Measurements from ENCODE around the gene CFD. TPM values are rescaled to one million over a fixed set of nuclear protein-coding genes. Genes with fewer than 3 reads are reported as not detected.
"Not testable (repeated sequence)": the region's sequence is repeated elsewhere in the genome, so short reads cannot be mapped to it uniquely, and the experiment has no call there.

Gene CFD
- total RNA-seq, 3 donors from 2014 or later: 0.49 to 1.9 (median 1.1) TPM

- Mint-ChIP-seq H3K27me3 (ENCODE audit: low read depth) (no peaks in the 10 kb centered on the region), H3K4me3 (no peak overlapping the region), H3K4me1 (ENCODE audit: low read depth) (no peaks in the 10 kb centered on the region), H3K9me3 (no peaks in the 10 kb centered on the region), H3K36me3 (ENCODE audit: insufficient read depth) (no peaks in the 10 kb centered on the region)
- DNase-seq (no peak), ATAC-seq (no peak)
These were observed 20.4 kb downstream of the CFD start for GRCh38 chr19:879711-880438.

DNA sequence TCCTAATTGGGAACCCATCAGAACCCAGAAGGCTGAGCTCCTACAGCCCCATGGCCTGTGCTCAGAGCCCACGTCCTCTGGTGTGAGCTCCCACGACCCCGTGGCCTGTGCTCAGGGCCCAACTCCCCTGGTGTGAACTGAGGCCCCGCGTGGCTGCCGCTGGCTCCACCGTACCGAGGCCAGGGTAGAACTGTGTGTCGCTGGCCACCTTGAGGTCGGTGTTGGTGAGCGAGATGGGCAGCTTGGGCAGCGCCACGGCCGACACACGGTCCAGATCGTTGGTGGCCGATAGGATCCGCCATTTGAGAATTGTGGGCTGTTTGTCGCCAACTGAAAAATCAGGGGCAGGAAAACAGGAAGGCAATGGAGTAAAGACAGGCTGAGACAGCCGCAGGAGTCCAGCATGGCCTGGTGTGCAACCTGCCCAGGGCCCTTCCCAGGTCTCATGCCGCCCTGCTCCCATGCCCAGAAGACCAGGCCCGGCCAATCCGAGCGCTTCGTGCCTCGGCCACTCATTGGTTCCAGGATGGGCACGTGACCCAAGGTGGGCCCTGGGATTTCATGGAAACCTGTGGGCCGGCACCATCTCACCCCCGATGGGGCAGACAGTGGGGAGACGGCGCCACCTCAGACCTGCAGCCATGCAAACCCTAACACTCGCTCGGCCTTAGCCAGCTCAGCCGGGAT, 22.1 kb downstream of the CFD start:
- DNase-seq (no peak), ATAC-seq (no peak)
- Mint-ChIP-seq H3K36me3 (ENCODE audit: insufficient read depth) (no peaks in the 10 kb centered on the region), H3K4me1 (ENCODE audit: low read depth) (no peaks in the 10 kb centered on the region), H3K27me3 (ENCODE audit: low read depth) (no peaks in the 10 kb centered on the region), H3K9me3 (no peaks in the 10 kb centered on the region), H3K4me3 (no peak overlapping the region)

DNA sequence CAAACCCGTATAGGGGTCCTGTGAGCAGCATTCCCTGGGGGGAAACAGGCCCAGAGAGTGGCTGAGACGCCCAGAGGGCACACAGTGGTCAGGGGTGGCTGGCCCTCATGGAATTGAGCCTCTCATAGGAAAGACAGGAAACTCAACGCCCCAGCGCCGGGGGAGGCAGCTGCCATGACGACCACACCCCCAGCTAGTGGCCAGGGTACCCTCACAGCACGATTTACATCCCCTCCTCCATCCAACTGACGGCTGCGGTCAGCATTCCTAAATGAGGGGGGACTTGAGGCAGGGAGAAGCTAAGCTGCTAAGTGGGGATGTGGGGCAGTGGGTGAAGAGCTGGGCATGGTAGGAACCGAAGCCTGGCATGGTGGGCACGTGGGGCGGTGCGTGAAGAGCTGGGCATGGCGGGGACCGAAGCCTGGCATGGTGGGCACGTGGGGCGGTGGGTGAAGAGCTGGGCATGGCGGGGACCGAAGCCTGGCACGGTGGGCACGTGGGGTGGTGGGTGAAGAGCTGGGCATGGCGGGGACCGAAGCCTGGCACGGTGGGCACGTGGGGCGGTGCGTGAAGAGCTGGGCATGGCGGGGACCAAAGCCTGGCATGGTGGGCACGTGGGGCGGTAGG, 23.5 kb downstream of the CFD start:
- H3K9me3 Mint-ChIP-seq: no peaks in the 10 kb centered on the region
- H3K4me3 Mint-ChIP-seq: no peak overlapping the region
- DNase-seq (no peak), ATAC-seq (no peak)
- no peaks in the 10 kb centered on the region for H3K27me3 Mint-ChIP-seq (ENCODE audit: low read depth)
- H3K36me3 Mint-ChIP-seq (ENCODE audit: insufficient read depth): no peaks in the 10 kb centered on the region
- H3K4me1 Mint-ChIP-seq (ENCODE audit: low read depth): peaks cover 8% of the 10 kb centered on the region

- Mint-ChIP-seq H3K9me3 (no peaks in the 10 kb centered on the region), H3K27me3 (ENCODE audit: low read depth) (no peaks in the 10 kb centered on the region), H3K4me1 (ENCODE audit: low read depth) (peaks cover 11% of the 10 kb centered on the region), H3K4me3 (no peak overlapping the region), H3K36me3 (ENCODE audit: insufficient read depth) (no peaks in the 10 kb centered on the region)
- ATAC-seq (no peak), DNase-seq (no peak)
These were observed 24.3 kb downstream of the CFD start for GRCh38 chr19:883661-884211.

DNA sequence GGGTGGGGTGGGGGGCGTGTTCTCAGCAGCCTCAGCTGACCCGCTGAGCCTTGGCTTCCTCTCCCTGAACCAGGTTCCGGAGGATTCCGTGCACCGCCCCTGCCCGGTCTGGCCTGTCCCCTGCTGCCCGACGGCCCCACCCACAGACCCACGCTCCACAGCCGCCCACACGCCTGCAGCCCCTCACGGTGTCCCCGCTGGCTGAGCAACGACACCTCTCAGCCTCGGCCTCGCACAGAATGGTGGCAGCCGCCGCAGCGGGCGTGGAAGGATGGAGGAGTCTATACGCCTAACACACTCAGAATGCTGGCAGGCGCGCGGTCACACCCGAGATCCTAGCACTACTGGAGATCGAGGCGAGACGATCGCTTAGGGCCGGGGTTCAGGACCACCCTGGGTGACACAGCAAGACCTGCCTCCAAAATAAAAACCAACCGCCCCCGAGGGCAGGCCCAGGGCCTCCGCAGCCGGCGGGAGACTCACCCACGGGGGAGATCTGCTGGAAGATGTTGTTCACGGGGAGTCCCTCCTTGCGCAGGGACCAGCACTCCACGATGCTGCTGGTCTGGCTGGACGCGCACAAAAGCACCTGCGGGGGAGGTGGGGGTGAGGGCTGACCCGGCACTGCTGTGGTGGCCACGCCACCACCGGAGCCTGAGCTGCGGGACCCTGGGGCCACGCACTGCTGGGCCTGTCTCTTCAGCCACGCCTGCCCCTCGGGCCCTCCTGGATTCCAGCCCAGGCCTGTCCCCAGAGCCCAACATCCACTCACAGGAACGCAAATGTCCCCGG, 25.2 kb downstream of the CFD start:
- DNase-seq (no peak), ATAC-seq (no peak)
- Mint-ChIP-seq H3K4me3 (no peak overlapping the region), H3K36me3 (ENCODE audit: insufficient read depth) (no peaks in the 10 kb centered on the region), H3K27me3 (ENCODE audit: low read depth) (no peaks in the 10 kb centered on the region), H3K4me1 (ENCODE audit: low read depth) (peaks cover 11% of the 10 kb centered on the region), H3K9me3 (no peaks in the 10 kb centered on the region)

- no peak overlapping the region for H3K4me3 Mint-ChIP-seq
- no peaks in the 10 kb centered on the region for H3K27me3 Mint-ChIP-seq (ENCODE audit: low read depth)
- no peaks in the 10 kb centered on the region for H3K9me3 Mint-ChIP-seq
- ATAC-seq (no peak), DNase-seq (no peak)
- H3K36me3 Mint-ChIP-seq (ENCODE audit: insufficient read depth): no peaks in the 10 kb centered on the region
- peaks cover 14% of the 10 kb centered on the region for H3K4me1 Mint-ChIP-seq (ENCODE audit: low read depth)
These were observed 26.2 kb downstream of the CFD start for GRCh38 chr19:885536-886224.

- Mint-ChIP-seq H3K36me3 (ENCODE audit: insufficient read depth) (no peaks in the 10 kb centered on the region), H3K9me3 (no peaks in the 10 kb centered on the region), H3K4me3 (no peak overlapping the region), H3K4me1 (ENCODE audit: low read depth) (peaks cover 20% of the 10 kb centered on the region), H3K27me3 (ENCODE audit: low read depth) (no peaks in the 10 kb centered on the region)
- DNase-seq (no peak), ATAC-seq (no peak)
These were observed 27.6 kb downstream of the CFD start for GRCh38 chr19:887072-887471.

- no peak for DNase-seq
- Mint-ChIP-seq H3K4me3 (no peak overlapping the region), H3K4me1 (ENCODE audit: low read depth) (peaks cover 21% of the 10 kb centered on the region), H3K36me3 (ENCODE audit: insufficient read depth) (no peaks in the 10 kb centered on the region), H3K27me3 (ENCODE audit: low read depth) (no peaks in the 10 kb centered on the region), H3K9me3 (no peaks in the 10 kb centered on the region)
- no peak for ATAC-seq
These were observed 28.1 kb downstream of the CFD start for GRCh38 chr19:887599-887998.

- H3K9me3 Mint-ChIP-seq: no peaks in the 10 kb centered on the region
- DNase-seq (peak; percentile 29), ATAC-seq (peak in 1 of 2 donors; percentile 9)
- H3K4me3 Mint-ChIP-seq: peak overlapping the region; percentile 20
- no peaks in the 10 kb centered on the region for H3K27me3 Mint-ChIP-seq (ENCODE audit: low read depth)
- H3K4me1 Mint-ChIP-seq (ENCODE audit: low read depth): peaks cover 27% of the 10 kb centered on the region
- H3K36me3 Mint-ChIP-seq (ENCODE audit: insufficient read depth): no peaks in the 10 kb centered on the region
These were observed 29.3 kb downstream of the CFD start for GRCh38 chr19:888581-889385.

DNA sequence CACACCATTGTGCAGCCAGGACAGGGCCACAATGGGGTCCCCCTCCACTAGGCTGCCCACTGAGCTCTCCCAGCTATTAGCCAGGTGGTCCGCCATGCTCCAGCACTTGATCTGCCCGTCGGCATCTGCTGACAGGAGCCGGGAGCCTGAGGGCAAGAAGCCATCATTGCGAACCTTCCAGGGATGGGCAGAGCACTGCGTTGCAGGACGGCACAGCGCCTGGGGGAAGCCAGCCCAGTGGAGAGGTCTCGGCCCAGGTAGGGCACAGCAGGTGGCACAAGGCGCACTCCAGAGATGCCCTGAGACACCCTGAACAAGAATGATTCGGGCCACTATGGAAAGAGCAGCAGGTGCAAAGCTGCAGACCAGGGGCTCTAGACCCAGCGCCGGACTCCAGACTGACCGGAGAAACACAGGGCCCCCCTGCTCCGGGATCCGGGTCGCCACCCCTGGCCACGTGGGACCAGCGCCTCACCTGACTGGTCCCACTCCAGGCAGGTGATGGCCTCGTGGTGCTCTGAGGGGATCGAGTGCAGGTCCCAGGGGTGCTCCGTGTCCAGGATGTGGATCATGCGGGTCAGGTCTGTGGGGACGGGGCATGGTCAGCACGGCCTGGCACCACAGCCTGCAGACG, 30.3 kb downstream of the CFD start:
- no peak for DNase-seq
- Mint-ChIP-seq H3K4me3 (no peak overlapping the region), H3K4me1 (ENCODE audit: low read depth) (peaks cover 30% of the 10 kb centered on the region), H3K36me3 (ENCODE audit: insufficient read depth) (no peaks in the 10 kb centered on the region), H3K27me3 (ENCODE audit: low read depth) (no peaks in the 10 kb centered on the region), H3K9me3 (no peaks in the 10 kb centered on the region)
- no peak for ATAC-seq

DNA sequence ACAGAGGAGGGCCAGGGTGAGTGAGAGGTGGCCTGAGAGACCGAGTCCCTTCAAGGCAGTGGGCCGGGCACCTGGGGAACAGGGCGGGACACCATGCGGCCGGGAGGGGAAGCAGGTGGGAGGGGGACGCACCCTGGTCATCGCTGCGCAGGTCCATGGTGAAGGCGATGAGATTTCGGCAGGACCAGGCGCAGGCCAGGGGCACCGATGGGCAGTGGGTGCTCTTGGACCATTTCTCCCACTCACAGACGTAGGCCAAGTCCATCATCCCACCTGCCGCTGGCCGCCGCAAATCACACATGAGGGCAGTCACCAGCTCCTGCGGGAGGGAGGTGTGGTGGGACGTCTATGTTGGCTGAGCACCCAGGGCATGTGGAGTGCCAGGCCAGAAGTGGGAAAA, 31.4 kb downstream of the CFD start:
- no peaks in the 10 kb centered on the region for H3K36me3 Mint-ChIP-seq (ENCODE audit: insufficient read depth)
- H3K4me3 Mint-ChIP-seq: peak overlapping the region; percentile 64
- no peaks in the 10 kb centered on the region for H3K9me3 Mint-ChIP-seq
- ATAC-seq: no peak
- peaks cover 30% of the 10 kb centered on the region for H3K4me1 Mint-ChIP-seq (ENCODE audit: low read depth)
- H3K27me3 Mint-ChIP-seq (ENCODE audit: low read depth): no peaks in the 10 kb centered on the region
- no peak for DNase-seq

GRCh38 chr19:891421-892200, 32.1 kb downstream of the CFD start:
- not testable (repeated sequence) for H3K9me3 Mint-ChIP-seq; ATAC-seq; H3K36me3 Mint-ChIP-seq (ENCODE audit: insufficient read depth); H3K27me3 Mint-ChIP-seq (ENCODE audit: low read depth); DNase-seq
- H3K4me1 Mint-ChIP-seq (ENCODE audit: low read depth): peaks cover 30% of the 10 kb centered on the region
- H3K4me3 Mint-ChIP-seq: peak overlapping the region; percentile 84
